8988T (cell line): ENCODE data around the gene IRF2.

Experiments
- DNase-seq: peaks from one replicate; pipeline ENCODE4 v3.0.0; 2011

Gene IRF2

DNA sequence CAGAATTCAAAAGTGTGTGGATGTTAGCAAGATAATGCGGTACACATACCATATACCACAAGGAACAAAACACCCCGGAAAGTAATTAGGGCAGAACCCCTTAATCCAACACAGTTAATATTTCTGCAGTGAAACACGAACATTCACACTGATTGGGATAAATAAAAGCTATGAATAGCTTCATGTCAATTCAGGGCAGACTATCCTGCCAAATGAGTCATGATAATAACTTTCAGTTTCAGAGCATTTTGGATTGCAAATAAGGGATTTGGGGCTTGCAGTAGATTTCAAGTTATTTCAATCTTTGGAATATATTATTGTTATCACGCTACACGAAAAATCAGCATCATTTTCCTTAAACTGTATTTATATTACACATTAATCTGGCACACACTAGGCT lies 24.3 kb downstream of the IRF2 start:
- no peak for DNase-seq

DNA sequence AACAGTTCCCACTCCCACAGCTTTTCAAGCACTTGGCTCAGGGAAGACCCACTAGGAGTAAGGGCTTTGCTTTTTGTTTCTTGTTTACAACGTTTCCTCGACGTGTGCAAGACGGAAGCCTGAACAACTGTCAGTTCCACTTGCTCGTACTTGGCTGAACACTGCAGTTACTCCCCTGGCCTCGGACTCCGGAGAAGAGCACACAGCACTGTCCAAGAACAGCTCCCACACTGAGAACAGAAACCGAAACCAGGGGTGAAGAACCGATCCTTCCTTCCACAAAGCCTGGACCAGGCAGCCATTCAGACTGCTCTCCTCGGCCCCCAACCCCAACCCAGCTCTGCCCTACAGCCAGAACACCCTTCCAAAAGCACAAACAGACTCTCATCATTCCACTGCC lies 25.5 kb downstream of the IRF2 start:
- no peak for DNase-seq

DNA sequence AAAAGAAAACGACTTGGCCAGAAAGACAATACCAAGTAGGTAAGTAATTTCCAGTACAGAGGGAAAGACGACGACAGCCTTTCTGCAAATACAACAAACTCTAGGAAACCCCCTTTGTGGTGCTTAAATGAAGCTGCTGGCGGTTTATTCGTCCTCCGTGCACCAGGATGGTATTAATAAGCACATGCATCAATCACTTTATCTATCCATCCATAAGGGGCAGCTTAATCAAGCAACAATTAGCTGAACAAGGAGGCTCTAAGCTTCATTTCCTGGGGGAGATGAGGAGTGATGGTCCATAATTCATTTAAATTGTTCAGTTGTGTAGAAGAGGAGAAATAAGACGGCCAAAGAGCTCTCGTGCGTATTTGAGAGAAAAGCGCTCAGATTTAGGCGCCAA lies 26.2 kb downstream of the IRF2 start:
- DNase-seq = no peak

DNA sequence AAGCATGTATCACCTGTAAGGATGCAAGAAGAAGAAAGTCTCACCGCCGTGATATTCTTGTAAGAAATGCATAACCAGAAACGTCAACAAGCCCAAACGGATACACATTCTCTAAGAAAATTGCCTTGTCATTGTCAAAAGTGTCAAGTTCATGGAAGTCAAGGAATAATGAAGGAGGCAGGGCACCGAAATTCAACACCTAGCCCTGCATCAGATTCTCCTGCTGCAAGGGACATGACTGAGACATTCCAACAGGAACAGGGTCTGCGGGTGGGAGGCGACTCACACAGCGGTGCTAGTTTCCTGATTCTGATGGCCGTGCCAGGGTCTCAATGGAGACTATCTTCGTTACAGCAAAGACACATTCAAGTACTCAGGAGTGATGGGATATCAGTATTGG lies 26.7 kb downstream of the IRF2 start:
- no peak for DNase-seq

DNA sequence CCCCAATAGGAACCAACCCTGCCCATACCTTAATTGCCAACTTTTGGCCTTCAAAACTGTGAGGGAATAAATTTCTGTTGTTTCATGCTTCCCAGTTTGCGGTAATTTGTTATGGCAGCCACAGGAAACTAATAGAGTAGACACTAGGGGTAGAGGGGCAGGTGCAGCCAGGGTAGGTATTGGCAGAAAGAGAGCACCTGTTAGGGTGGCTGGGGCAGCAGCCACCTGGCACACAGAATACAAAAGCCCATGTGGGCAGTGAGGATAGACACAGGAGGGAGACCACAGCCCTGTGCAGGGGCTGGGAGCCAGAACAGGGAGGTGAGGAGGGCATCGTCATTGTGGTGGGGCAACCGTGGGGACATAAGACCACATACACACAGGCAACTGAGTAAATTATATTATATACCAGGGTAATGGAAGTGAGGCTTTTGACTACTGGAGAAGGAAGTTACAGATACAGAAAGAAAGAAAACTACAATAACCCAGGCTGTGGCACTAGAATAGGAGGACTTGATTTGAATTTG lies 28.2 kb downstream of the IRF2 start:
- no peak for DNase-seq

DNA sequence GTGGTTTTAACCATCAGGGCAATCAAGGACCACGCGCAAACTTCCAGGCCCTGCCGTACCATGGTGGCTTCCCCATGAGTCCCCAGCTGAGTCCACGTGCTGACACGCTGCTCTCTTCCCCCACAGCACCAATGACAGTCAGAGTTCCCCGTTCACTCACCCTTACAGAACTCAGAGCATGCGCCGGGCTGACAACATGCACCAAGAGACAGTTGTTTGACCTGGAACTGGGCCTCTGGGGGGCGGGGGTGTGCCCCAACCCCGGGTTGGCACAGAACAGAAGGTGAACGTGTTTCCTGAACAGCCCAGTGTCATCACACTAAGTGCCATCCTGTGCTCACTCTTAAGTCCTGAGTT lies 29.4 kb downstream of the IRF2 start:
- no peak for DNase-seq

DNA sequence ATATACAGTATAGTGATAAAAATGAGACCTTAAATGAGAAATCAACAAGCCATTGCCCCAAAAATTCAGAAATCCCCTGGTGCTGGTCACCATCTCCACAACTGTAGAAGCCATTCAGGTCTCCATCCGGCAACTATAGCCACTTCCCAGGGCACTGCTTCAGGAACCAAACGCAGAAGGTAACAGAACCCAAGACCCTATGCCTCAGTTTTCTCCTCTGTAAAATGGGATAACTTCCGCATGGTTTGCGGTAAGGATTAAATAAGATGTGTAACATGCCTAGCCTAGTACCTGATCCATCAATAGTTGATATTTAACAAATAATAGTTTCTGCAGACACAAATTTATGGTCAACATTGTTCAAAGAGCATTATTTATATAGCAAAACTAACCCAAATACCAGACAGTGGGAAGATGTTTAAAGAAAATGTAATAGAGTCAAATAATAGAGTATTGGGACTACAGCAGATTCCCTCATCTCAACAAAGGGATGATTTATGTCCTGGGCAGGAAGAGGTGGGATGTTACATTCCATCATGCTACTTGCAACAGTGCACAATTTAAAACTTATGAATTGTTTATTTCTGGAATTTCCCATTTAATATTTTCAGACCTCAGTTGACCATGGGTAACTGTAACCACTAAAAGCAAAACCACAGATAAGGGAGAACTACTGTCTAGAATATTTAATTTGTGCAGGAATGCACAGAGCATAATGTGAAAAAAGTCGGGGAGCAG lies 30.0 kb downstream of the IRF2 start:
- DNase-seq = no peak

DNA sequence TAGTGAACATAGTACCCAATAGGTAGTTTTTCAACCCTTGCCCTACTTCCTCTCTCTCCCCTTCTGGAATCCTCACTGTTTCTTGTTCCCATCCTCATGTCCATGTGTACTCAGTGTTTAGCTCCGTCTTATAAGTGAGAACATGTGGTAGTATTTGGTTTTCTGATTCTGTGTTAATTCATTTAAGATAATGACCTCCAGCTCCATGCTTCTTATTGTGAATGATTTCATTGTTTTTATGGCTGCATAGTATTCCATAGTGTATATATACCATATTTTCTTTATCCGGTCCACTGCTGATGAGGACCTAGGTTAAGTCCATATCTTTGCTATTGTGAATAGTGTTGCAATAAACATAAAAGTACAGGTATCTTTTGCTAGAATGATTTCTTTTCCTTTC lies 31.0 kb downstream of the IRF2 start:
- no peak for DNase-seq

DNA sequence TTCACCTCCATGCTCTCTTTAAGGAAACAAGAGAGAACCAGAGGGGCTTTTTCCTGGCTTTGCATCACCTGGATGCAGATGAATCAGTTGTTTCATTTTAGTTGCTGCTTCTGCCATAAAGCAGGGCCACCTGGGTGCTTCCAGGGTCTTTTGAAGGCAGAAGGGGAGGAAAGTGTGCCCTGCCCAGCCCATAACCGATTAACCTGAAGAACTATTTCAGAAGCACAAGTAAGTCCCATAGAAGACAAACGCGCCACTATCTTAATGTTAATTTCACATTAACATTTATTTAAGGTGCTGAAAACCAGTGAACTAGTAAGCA lies 32.1 kb downstream of the IRF2 start:
- no peak for DNase-seq

DNA sequence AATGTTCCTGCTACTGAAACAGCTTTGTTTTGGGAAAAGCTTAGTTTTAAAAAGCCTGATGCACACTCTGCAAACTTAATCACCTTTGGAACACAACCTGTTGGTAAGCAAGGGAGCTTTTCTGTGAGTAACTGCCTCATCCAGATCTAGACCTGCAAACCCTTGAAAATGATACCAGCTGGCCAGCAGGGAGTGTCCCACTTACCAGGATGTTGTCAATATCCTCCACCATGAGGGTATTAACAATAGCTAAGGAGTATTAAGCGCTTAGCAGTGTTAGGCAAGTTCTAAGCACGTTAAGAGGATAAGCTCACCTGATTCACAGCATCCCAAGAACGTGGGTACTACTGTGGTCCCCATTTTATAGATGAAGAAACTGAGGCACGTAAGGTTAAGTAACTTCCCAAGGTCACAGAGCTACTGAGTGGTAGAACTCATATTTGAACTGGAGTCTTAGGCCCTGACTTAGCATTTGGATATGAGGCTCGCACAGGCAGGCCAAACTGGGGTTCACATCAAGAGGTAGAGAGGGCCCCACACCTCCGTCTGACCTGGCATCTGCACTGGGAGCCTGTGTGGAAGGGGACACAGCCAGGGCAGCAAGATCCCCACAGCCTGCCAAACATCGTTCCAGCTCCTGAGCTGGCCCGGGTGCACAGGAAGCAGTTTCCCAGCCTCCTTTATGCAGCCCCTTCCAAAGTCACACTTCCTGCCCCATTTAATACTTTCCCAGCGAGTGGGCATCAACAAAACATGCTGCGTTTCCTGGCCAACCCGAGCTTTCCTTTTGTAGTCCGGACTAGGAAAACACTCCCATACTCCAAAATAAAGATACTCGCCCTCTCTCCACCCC lies 32.7 kb downstream of the IRF2 start:
- DNase-seq = peak; percentile 46

DNA sequence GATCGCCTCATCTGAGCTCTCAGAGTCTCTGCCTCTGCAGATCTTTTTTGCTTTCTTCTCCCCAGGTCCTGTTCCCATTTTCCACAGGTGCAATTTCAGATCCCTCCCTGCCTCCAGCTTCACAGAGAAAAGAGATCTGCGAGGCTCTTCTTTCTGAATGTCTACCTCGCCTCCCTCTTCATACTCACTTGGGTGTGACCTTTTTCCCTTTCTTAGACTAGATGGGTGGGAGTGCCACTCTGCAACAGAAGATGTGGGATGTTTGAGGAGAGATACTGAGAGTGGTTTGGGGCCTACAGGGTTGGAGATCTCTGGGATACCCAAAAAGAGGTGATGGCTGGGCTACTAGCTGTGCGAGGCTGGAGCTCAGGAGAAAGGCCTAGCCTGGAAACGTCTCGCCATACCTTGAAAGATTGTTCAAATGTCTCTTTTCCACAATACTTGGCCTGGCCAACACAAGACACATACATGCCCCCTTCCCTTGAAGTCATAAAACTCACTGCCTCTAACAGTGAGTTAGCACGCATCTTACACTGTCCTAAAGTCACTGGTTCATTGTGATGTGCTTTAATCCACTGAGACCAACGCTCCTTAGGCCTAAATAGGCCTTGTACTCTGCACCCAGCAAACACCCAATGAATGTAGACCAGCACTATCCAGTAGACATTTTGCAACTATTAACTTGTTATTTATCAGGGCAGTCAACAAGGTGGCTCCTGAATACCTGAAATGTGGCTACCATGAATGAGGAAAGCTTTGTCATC lies 33.6 kb downstream of the IRF2 start:
- DNase-seq = no peak

DNA sequence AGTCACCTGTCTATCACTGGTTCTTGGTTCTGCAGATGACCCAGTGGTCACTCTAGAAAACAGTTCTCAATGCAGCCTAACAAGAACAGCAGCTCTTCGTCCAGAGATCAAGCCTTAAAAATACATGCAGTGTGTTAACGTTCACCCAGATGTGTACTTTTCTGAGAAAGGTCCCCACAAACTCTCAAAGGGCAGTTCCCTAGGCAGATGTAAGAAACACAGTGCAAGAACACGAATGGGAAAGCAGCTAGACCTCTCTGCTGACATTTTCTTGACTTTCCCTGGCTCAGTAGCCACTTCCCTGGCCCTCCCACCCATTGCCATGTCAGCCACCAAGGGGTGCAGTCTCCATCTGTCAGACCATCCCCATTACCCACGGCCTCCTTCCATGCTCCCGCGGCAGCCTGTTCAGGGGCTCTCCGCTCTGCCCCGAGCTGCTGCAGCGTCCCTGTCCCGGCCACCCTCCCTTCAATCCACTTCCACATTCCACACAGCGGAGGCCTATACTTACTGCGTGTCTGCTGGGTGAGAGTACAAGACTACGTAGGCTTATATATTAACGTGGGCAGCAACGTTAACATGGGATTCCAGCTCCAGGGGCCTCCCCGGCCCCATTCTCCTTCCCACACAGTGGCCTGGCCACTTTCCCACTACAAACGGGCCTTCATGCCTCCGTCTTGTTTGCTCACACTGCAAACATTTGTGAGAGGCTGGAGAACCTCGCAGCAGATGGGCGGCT lies 34.3 kb downstream of the IRF2 start:
- no peak for DNase-seq

DNA sequence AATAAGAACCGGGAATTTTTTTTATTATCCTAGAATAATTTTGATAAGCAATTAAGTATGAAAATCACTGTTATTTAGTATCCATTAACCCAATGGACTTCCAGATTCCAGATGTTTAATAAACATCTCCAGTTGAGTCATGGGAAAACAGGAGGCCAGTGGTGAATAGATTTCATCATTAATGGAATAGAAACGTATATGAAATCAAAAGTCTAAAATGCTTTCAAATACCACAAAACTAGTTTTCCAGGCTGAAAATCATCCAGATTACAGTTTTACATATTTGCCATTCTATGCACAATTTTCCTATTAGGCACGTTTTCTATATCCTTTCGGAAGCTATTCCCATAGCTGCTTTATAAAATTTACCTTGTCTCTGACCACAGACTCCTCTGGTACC lies 35.0 kb downstream of the IRF2 start:
- DNase-seq = no peak

DNA sequence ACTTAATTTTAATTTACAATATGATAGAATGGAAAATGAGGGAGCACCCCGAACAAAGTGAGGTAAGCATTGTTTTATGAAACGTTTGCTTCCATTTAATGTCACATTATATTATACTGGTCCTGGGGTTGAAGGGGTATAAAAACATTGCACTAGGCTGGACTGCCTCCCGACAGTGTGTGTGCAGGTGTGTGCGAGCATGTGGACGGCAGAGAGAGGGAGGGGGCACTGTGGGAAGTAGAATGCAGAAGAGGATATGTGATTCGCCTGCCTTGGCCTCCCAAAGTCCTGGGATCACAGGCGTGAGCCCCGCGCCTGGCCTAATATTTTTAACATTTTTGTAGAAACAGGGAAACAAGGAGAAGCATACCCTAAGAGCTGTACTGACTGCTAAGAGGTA lies 36.0 kb downstream of the IRF2 start:
- no peak for DNase-seq

DNA sequence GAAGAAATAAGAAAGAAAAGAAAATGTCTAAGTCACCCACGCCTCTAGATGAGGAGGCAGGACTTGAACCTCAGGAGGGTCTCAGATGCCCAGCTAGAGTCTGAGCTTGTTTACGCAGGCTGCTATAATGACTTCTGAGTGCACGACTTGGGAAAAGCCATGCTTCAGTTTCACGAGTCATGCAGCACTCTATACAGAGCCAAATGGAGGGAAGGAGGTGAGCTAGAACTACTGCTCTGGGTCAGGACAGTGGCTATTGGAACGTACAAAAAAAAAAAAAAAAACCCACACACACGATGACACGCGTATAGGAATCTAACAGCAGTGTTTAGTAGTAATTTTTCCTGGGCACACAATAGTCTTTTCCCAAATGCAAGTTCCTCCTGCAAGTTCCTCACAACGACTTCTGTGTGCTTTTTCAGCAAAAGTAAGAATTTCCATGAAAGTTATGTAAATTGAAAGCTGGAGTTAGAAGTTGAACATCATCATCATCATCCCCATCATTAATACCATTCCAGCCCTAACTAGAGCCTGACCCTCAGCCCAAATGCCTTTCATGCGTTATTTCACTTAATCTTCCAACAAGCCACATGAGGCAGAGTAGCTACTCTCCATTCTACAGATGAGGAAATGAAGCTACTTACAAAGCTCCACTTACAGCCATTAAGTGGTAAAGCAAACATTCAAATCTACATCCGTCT lies 36.6 kb downstream of the IRF2 start:
- DNase-seq = no peak

DNA sequence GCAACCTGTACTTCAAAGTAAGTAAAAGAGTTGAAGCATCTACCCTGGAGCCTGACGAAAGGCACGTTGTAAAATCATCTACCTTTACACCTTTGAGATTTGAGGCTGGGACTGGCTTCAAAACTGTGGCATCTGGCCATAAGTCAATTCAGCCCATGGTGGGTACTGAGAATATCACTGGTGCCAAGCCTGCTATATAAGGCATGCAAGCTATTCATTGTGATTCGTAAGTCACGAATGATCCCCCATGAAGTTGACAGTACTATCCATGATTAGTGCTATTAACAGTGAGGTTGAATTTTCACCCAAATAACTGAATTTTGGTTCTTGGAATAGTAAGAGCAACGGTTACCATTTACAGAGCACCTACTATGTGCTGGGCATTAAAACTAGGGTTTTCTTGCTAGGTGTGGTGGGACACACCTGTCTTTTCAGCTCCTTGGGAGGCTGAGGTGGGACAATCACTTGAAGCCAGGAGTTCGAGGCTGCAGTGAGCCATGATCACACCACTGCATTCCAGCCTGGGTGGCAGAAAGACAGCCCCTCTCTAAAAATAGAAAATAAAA lies 39.8 kb downstream of the IRF2 start:
- no peak for DNase-seq

DNA sequence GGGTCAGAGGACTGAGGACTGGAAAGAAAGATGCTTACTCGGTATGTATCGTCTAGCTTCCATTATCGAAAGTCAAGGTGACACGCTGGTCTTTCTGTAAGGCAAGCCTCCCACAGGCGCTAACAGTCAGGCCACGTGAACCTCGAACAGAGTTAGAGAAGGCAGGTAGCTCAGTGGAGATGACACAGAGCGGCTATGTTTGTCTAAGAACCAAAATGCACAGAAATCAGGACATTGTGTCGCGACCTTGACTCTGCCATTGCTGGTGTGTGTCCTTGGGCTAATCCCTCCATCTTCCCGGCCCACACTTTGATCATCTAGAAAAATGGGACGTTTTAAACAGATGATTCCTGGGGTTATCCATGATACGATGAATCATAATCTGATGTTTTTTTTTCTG lies 40.3 kb downstream of the IRF2 start:
- DNase-seq = no peak

DNA sequence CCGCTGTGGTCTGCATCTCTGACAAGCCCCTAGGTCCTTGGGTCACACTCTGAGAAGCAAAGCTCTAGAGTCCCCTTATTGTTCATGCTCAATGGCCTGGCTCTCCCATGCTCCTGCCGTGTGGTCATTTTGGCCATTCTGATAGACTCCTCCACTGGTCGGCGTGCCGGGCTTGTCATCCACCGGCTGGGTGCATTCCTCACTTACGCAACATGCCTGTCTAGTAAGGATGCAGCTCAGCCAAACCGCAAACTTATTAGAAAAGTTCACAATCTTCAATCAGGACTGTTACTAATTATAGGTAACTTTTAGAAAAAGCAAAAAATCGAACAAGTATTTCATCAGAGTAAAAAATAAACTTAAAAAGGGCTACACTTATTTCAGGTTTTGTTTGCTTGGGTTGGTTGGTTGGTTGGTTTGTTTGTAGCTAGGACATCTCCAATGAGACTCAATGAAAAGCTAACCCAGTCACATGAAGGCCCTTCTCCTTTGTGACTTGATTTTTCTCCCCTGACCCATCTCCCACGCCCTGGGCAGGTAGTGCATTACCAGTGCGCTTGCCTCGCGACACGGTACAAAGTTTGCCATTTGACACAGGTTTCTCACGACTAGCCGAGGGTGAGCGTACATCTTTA lies 41.0 kb downstream of the IRF2 start:
- no peak for DNase-seq

DNA sequence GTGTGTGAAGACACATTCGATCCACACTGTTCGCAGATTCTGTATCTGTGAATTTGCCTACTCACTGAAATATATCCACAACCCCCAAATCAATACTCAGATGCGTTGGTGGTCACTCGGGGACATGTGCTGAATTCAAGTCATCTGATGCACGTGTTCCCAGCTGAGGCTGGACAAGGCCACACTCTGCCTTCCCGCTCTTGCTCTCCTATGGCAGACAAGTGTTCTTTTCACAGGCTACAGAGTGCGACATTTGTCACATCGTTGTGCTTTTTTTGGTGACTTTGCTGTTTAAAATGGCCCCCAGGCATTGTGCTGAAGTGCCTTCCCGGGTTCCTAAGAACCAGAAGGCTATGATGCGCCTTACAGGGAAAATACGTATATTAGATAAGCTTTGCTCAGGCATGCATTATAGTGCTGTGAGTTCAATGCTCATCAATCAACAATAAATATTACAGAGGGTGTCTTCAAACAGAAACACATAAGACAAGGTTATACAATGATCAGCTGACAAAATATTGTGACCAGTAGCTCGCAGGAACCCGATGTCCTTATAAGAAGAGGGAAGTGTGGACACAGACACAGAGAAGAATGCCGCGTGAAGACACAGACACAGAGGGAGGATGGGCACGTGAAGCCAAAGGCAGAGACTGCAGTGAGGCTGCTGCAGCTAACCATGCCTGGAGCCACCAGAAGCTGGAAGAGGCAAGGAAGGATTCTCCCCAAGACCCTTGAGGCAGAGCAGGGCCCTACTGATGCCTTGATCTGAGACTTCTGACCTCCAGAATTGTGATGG lies 42.0 kb downstream of the IRF2 start:
- DNase-seq = no peak

DNA sequence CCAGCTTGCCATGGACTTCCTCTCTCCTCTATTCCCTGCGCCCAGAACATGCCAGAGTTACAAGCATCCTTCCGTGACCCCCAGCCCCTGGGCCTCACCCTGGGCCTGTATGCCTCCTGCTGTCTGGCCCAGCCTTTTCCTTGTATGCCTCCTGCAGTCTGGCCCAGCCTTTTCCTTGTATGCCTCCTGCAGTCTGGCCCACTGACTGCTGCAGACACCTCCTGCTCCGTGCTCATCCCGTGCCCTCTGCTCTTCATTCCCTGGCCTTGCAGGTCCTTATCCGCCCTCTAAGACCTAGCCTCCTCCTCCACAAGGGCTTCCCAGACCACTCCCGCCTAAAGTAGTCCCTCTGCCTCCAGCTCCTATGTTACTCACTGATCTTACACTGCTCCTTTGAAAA lies 44.2 kb downstream of the IRF2 start:
- DNase-seq = no peak

DNA sequence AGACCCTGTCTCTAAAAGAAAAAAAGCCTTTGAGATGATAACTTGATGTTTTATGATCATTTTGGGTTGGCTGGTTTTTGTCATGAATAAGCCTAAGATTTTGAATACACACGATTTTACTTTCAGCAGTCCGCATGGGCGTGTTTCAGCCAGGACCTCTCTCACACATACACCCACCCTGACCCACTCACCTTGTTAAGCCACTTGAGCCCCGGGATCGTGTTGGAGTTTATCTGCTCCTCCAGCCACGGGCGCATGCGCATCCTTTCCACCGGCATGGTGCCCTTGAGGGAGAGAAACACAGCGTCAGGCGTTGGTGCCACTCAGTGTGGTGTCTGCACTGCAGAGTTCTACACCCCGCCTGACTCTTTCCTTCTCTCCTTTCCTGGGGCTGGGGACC lies 45.6 kb downstream of the IRF2 start:
- no peak for DNase-seq
